Measurements from ENCODE around the gene RPL3. TPM values are rescaled to one million over a fixed set of nuclear protein-coding genes. Genes with fewer than 3 reads are reported as not detected.

RPL3 gene
- total RNA-seq, 1 experiment from 2014 or later, result 1,117 TPM

DNA sequence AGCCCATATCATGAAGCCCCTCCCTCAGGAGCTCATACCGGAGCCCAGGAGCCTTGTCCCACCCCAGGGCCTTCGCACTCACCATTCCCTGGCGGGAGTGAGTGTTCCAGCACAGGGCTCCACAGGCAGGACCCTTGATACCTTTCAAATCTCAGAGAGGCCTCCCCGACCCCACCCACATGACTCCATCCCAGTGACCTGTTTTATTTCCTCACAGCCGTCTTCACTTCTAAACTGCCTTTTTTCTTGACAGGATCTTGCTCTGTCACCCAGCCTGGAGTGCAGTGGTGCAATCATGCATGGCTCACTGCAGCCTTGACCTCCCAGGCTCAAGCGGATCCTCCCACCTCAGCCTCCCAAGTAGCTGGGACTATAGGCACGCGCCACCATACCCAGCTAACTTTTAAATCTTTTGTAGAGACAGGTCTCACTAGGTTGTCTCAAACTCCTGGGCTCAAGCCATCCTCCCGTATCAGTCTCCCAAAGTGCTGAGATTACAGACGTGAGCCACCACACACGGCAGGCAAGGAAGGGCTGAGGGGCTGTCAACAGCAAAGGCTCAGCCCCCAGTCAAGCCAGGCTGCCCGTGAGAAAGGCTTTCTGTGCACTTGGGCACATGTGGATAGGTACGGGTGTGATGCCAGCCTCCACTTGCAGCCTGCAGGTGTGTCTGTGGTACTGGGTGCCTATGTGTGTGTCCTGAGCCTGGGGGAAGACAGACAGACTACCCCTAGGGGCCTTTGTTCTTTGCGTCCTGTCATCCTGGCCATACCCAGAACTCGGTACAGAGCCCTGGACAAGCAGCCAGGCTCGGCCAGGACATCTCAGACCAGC, 9.3 kb downstream of the RPL3 start:
- BruUV-seq (replicated peaks), result no TSS peak
- TF ChIP-seq, protein P1, sequence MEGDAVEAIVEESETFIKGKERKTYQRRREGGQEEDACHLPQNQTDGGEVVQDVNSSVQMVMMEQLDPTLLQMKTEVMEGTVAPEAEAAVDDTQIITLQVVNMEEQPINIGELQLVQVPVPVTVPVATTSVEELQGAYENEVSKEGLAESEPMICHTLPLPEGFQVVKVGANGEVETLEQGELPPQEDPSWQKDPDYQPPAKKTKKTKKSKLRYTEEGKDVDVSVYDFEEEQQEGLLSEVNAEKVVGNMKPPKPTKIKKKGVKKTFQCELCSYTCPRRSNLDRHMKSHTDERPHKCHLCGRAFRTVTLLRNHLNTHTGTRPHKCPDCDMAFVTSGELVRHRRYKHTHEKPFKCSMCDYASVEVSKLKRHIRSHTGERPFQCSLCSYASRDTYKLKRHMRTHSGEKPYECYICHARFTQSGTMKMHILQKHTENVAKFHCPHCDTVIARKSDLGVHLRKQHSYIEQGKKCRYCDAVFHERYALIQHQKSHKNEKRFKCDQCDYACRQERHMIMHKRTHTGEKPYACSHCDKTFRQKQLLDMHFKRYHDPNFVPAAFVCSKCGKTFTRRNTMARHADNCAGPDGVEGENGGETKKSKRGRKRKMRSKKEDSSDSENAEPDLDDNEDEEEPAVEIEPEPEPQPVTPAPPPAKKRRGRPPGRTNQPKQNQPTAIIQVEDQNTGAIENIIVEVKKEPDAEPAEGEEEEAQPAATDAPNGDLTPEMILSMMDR (conservative IDR thresholded peaks at IDR 0.05; ENCODE audit: low read depth, low read length), result no peak
- no peak for TF ChIP-seq EZH2 (IDR thresholded peaks at IDR 0.05; ENCODE audit: borderline replicate concordance, low read depth, low read length, poor library complexity, severe bottlenecking)
- ChIA-PET POLR2A (ENCODE audit: low non-redundant PET) (no interaction called here), CTCF (interaction anchor here (0.6 to 2.9 kb wide), 6 partner anchors 8 to 305 kb away, joined by 3 to 15 read pairs (median 6); no protein-coding TSS in a partner anchor)
- H3K4me3 ChIP-seq (ENCODE audit: low read depth, low read length, poor library complexity, severe bottlenecking), result no peak overlapping the region
- intact Hi-C loops (cut with micrococcal nuclease; ENCODE audit: unreplicated experiment), result loop anchor here (2.0 to 10.0 kb wide), 3 partner anchors 139 to 435 kb away; partner anchors contain the start of gene CBX6
- H3K27me3 ChIP-seq (replicated peaks; ENCODE audit: insufficient read depth, low read depth, low read length, poor library complexity), result no peaks in the 10 kb centered on the region
- peaks cover 22% of the 10 kb centered on the region for H3K4me1 ChIP-seq (ENCODE audit: insufficient read depth, low read length, poor library complexity, severe bottlenecking)
- H3K9me3 ChIP-seq (ENCODE audit: low read depth, low read length, poor library complexity, severe bottlenecking), result no peaks in the 10 kb centered on the region
- DNase-seq (ENCODE audit: low spot score), result peak; percentile 47
- H3K27ac ChIP-seq (ENCODE audit: low read depth, low read length, poor library complexity, severe bottlenecking), result peak overlapping the region; percentile 79
- peaks cover 37% of the 10 kb centered on the region for H3K36me3 ChIP-seq (ENCODE audit: insufficient read depth, low read length, poor library complexity, severe bottlenecking)

- CTCF ChIA-PET, result interaction anchor here (0.6 to 2.9 kb wide), 5 partner anchors 9 to 305 kb away, joined by 3 to 15 read pairs (median 7); no protein-coding TSS in a partner anchor
- Histone ChIP-seq H3K27me3 (replicated peaks; ENCODE audit: insufficient read depth, low read depth, low read length, poor library complexity) (no peaks in the 10 kb centered on the region), H3K36me3 (ENCODE audit: insufficient read depth, low read length, poor library complexity, severe bottlenecking) (peaks cover 30% of the 10 kb centered on the region), H3K9me3 (ENCODE audit: low read depth, low read length, poor library complexity, severe bottlenecking) (no peaks in the 10 kb centered on the region), H3K4me1 (ENCODE audit: insufficient read depth, low read length, poor library complexity, severe bottlenecking) (peaks cover 18% of the 10 kb centered on the region), H3K27ac (ENCODE audit: low read depth, low read length, poor library complexity, severe bottlenecking) (peak overlapping the region; percentile 79), H3K4me3 (ENCODE audit: low read depth, low read length, poor library complexity, severe bottlenecking) (peak overlapping the region; percentile 45)
- DNase-seq (ENCODE audit: low spot score), result peak; percentile 85
- POLR2A ChIA-PET (ENCODE audit: low non-redundant PET), result interaction anchor here (0.5 to 0.8 kb wide), 2 partner anchors 9 to 16 kb away, joined by 3 read pairs; no protein-coding TSS in a partner anchor
- BruUV-seq (replicated peaks), result no TSS peak
- no peak for TF ChIP-seq EZH2 (IDR thresholded peaks at IDR 0.05; ENCODE audit: borderline replicate concordance, low read depth, low read length, poor library complexity, severe bottlenecking)
- TF ChIP-seq, protein P1 (conservative IDR thresholded peaks at IDR 0.05; ENCODE audit: low read depth, low read length), result peak; percentile 56
- intact Hi-C loops (cut with micrococcal nuclease; ENCODE audit: unreplicated experiment), result loop anchor here (10.0 kb wide), 1 partner anchor 435 kb away; the partner anchor contains the start of gene CBX6
Measured at GRCh38 chr22:39309364-39309861, 10.0 kb downstream of the RPL3 start.

- TF ChIP-seq EZH2 (IDR thresholded peaks at IDR 0.05; ENCODE audit: borderline replicate concordance, low read depth, low read length, poor library complexity, severe bottlenecking), result no peak
- TF ChIP-seq, protein P1 (conservative IDR thresholded peaks at IDR 0.05; ENCODE audit: low read depth, low read length), result peak; percentile 20; the same call in 1 of the 2 replicates
- CTCF ChIA-PET, result interaction anchor here (2.9 kb wide), 1 partner anchor 138 kb away, joined by 15 read pairs; no protein-coding TSS in a partner anchor
- Histone ChIP-seq H3K27me3 (replicated peaks; ENCODE audit: insufficient read depth, low read depth, low read length, poor library complexity) (no peaks in the 10 kb centered on the region), H3K9me3 (ENCODE audit: low read depth, low read length, poor library complexity, severe bottlenecking) (no peaks in the 10 kb centered on the region), H3K36me3 (ENCODE audit: insufficient read depth, low read length, poor library complexity, severe bottlenecking) (peaks cover 24% of the 10 kb centered on the region), H3K4me3 (ENCODE audit: low read depth, low read length, poor library complexity, severe bottlenecking) (peak overlapping the region; percentile 45), H3K27ac (ENCODE audit: low read depth, low read length, poor library complexity, severe bottlenecking) (peak overlapping the region; percentile 79), H3K4me1 (ENCODE audit: insufficient read depth, low read length, poor library complexity, severe bottlenecking) (peaks cover 18% of the 10 kb centered on the region)
- POLR2A ChIA-PET (ENCODE audit: low non-redundant PET), result interaction anchor here (0.5 to 0.8 kb wide), 2 partner anchors 10 to 16 kb away, joined by 3 read pairs; no protein-coding TSS in a partner anchor
- no TSS peak for BruUV-seq (replicated peaks)
- intact Hi-C loops (cut with micrococcal nuclease; ENCODE audit: unreplicated experiment), result loop anchor here (10.0 kb wide), 1 partner anchor 434 kb away; the partner anchor contains the start of gene CBX6
- DNase-seq (ENCODE audit: low spot score), result peak; percentile 91
Measured at GRCh38 chr22:39308614-39309363, 10.6 kb downstream of the RPL3 start.

Measured in A673 (cell line).